ENCODE measurements around the gene VSNL1. TPM values are rescaled to one million over a fixed set of nuclear protein-coding genes. Genes with fewer than 3 reads are reported as not detected.
A peak's percentile ranks its signal among the peaks of the same experiment; 100 is the strongest.

The VSNL1 gene
- polyA plus RNA-seq, 1 of the 3 experiments (the other 2 are of a cell fraction) = 1.3 TPM

- CTCF ChIA-PET = interaction anchor here (0.8 to 4.0 kb wide), 4 partner anchors 10 to 842 kb away, joined by 3 to 21 read pairs (median 7); no protein-coding TSS in a partner anchor
These were observed 74.7 kb downstream of the VSNL1 start for GRCh38 chr2:17615147-17615546.

More at GRCh38 chr2:17615147-17615546, 74.7 kb downstream of the VSNL1 start:
- WGBS (ENCODE audit: low lambda C conversion rate) = 85% methylated on average over 1 of the region's 1 CpG
- Histone ChIP-seq H3K4me3 (ENCODE audit: low read depth in 2 of 2, low read length in 1 of 2) (no peak overlapping the region), H3K36me3 (replicated peaks in 1 of 2; ENCODE audit: control insufficient read depth in 1 of 2, insufficient read depth in 2 of 2, low read length in 1 of 2) (no peaks in the 10 kb centered on the region), H2AFZ (ENCODE audit: low read depth) (0 out of 2 replicates have a peak overlapping the region, but pooled peaks have one; percentile 47), H3K4me2 (0 out of 2 replicates have a peak overlapping the region, but pooled peaks have one; percentile 34), H3K9me2 (no peaks in the 10 kb centered on the region), H3K27me3 (ENCODE audit: insufficient read depth) (no peaks in the 10 kb centered on the region), H3K4me1 (ENCODE audit: control insufficient read depth in 1 of 2, insufficient read depth in 2 of 2, low read depth in 1 of 2, low read length in 1 of 2) (peaks cover 0 to 21% of the 10 kb centered on the region in 2 experiments; a peak in 1 of 4 replicates), H3K9me3 (no peaks in the 10 kb centered on the region), H4K20me1 (ENCODE audit: insufficient read depth) (no peaks in the 10 kb centered on the region), H3K9ac (no peak overlapping the region), H3K79me2 (ENCODE audit: insufficient read depth) (no peaks in the 10 kb centered on the region), H3F3A (replicated peaks; ENCODE audit: insufficient read depth) (peaks cover 17% of the 10 kb centered on the region), H3K27ac (ENCODE audit: low read depth in 2 of 2, low read length in 1 of 2) (peak overlapping the region in 1 of 2 experiments; percentile 56; a peak in 2 of 4 replicates)
- TF ChIP-seq GATA2 (CRISPR knock-in tag; IDR thresholded peaks at IDR 0.05) = no peak
- no peak for TF ChIP-seq YY1 (IDR thresholded peaks at IDR 0.05; ENCODE audit: low read depth)
- TF ChIP-seq POLR2AphosphoS5 (IDR thresholded peaks at IDR 0.05; ENCODE audit: low read depth, low read length) = no peak
- TF ChIP-seq ZBTB33 (IDR thresholded peaks at IDR 0.05; ENCODE audit: borderline replicate concordance, low read depth) = no peak
- TF ChIP-seq REST (IDR thresholded peaks at IDR 0.05; ENCODE audit: low read depth, low read length) = no peak
- TF ChIP-seq TAF1 (IDR thresholded peaks at IDR 0.05; ENCODE audit: borderline replicate concordance, low read depth, low read length) = no peak
- no peak for TF ChIP-seq GABPA (IDR thresholded peaks at IDR 0.05; ENCODE audit: low read depth)
- TF ChIP-seq RCOR1 (IDR thresholded peaks at IDR 0.05; ENCODE audit: low read length) = no peak
- no peak for TF ChIP-seq MEF2A (IDR thresholded peaks at IDR 0.05; ENCODE audit: borderline replicate concordance, low read depth)
- no peak for TF ChIP-seq EP300 (IDR thresholded peaks at IDR 0.05; ENCODE audit: borderline replicate concordance in 1 of 2, low read depth in 1 of 2, low read length in 1 of 2)
- no peak for TF ChIP-seq ELF1 (IDR thresholded peaks at IDR 0.05)
- TF ChIP-seq CHD2 (IDR thresholded peaks at IDR 0.05; ENCODE audit: low read length, partially characterized antibody) = no peak
- TF ChIP-seq RAD21 (IDR thresholded peaks at IDR 0.05; ENCODE audit: low read length) = no peak
- DNase-seq = no peak
- POLR2A ChIA-PET = no interaction called here

Measured in SK-N-SH (cell line).